IPS-20b (cell line): ENCODE measurements around the gene KIAA0232.

ENCODE experiments used
- H3K27ac ChIP-seq: one replicate; pipeline ENCODE4 v1.5.1; 2013; ENCODE audit warnings: low read length
- H3K27me3 ChIP-seq: 2 replicates; pipeline ENCODE4 v1.6.1; 2013; ENCODE audit warnings: mild to moderate bottlenecking, low read length, inconsistent platforms; ENCODE audit not compliant: insufficient read depth
- H3K36me3 ChIP-seq: 2 replicates; pipeline ENCODE4 v1.6.1; 2013; ENCODE audit warnings: low read depth, mild to moderate bottlenecking, inconsistent platforms, low read length, moderate library complexity; ENCODE audit not compliant: insufficient read depth
- H3K4me1 ChIP-seq: 2 replicates; pipeline ENCODE4 v1.6.1; 2013; ENCODE audit warnings: mild to moderate bottlenecking, control low read depth, inconsistent platforms, low read length, moderate library complexity; ENCODE audit not compliant: insufficient read depth
- H3K4me3 ChIP-seq: 2 replicates; pipeline ENCODE4 v1.5.1; 2013; ENCODE audit warnings: mild to moderate bottlenecking, low read length, inconsistent platforms
- H3K9ac ChIP-seq: 2 replicates; pipeline ENCODE4 v1.6.1; 2013; ENCODE audit warnings: low read depth, mild to moderate bottlenecking, inconsistent platforms, low read length, moderate library complexity
- H3K9me3 ChIP-seq: 2 replicates; pipeline ENCODE4 v1.6.1; 2013; ENCODE audit warnings: mild to moderate bottlenecking, low read depth, low read length, inconsistent platforms; ENCODE audit not compliant: insufficient read depth

The KIAA0232 gene

GRCh38 chr4:6925357-6925836 is 142.9 kb downstream of the KIAA0232 start:
- peaks cover 18% of the 10 kb centered on the region for H3K36me3 ChIP-seq
- H3K27ac ChIP-seq: no peak overlapping the region
- H3K4me1 ChIP-seq: no peaks in the 10 kb centered on the region
- H3K4me3 ChIP-seq: no peak overlapping the region
- H3K9ac ChIP-seq: no peak overlapping the region
- H3K9me3 ChIP-seq: no peaks in the 10 kb centered on the region
- H3K27me3 ChIP-seq: no peaks in the 10 kb centered on the region

DNA sequence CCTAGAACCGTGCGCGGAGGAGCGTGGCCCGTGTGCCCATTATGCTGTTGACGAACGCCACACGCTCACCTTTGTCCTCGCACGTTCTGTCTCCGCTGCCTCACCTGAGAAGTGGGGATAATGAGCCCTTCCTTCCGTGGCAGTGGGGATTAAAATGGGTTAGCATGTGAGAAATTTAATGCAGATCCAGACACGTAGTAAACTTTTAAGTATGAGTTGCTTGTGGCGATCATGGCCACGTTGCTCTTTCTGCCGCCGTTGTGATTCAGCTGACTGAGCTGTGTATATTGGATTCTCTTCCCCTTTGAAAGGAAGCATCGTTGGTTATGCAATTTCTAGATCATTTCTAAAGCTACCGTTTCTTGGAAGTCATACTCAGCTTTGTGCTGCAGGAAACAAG is 143.6 kb downstream of the KIAA0232 start:
- no peak overlapping the region for H3K4me3 ChIP-seq
- H3K9me3 ChIP-seq: no peaks in the 10 kb centered on the region
- H3K27ac ChIP-seq: no peak overlapping the region
- peaks cover 18% of the 10 kb centered on the region for H3K36me3 ChIP-seq
- no peaks in the 10 kb centered on the region for H3K4me1 ChIP-seq
- H3K9ac ChIP-seq: no peak overlapping the region
- H3K27me3 ChIP-seq: no peaks in the 10 kb centered on the region

- Histone ChIP-seq H3K27me3 (no peaks in the 10 kb centered on the region), H3K9ac (no peak overlapping the region), H3K4me1 (no peaks in the 10 kb centered on the region), H3K9me3 (no peaks in the 10 kb centered on the region), H3K36me3 (peaks cover 18% of the 10 kb centered on the region), H3K27ac (no peak overlapping the region), H3K4me3 (no peak overlapping the region)
Measured at GRCh38 chr4:6926681-6927478, 144.4 kb downstream of the KIAA0232 start.

- Histone ChIP-seq H3K9me3 (no peaks in the 10 kb centered on the region), H3K4me3 (no peak overlapping the region), H3K27me3 (no peaks in the 10 kb centered on the region), H3K36me3 (peaks cover 18% of the 10 kb centered on the region), H3K4me1 (no peaks in the 10 kb centered on the region), H3K9ac (no peak overlapping the region), H3K27ac (no peak overlapping the region)
Measured at GRCh38 chr4:6928081-6928480, 145.6 kb downstream of the KIAA0232 start.

DNA sequence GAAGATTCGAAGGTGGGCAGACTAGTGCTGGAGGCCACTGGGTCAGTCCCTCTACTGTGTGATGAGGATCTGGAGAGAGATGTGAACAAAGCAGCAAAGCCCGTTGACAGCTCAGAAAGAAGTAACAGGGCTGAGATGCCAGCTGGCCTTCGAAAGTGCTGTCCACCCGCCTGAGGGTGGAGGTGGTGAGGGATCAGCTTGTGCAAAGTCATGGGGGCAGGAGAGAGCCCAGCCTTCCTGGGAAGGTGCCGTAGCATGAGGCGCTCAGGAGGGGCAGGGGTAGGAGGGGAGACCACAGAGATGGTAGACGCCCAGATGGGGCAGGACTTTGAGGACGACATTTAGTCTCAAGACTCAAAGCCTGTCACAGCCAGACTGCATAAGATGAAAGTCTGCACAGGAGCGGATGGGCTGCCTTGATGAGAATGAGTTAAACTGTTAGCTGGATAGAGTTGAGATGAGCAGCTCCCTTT is 146.8 kb downstream of the KIAA0232 start:
- no peak overlapping the region for H3K9ac ChIP-seq
- no peaks in the 10 kb centered on the region for H3K27me3 ChIP-seq
- H3K9me3 ChIP-seq: no peaks in the 10 kb centered on the region
- H3K4me1 ChIP-seq: no peaks in the 10 kb centered on the region
- no peak overlapping the region for H3K27ac ChIP-seq
- H3K36me3 ChIP-seq: peaks cover 6% of the 10 kb centered on the region; the same call in 1 of the 2 replicates
- H3K4me3 ChIP-seq: no peak overlapping the region

DNA sequence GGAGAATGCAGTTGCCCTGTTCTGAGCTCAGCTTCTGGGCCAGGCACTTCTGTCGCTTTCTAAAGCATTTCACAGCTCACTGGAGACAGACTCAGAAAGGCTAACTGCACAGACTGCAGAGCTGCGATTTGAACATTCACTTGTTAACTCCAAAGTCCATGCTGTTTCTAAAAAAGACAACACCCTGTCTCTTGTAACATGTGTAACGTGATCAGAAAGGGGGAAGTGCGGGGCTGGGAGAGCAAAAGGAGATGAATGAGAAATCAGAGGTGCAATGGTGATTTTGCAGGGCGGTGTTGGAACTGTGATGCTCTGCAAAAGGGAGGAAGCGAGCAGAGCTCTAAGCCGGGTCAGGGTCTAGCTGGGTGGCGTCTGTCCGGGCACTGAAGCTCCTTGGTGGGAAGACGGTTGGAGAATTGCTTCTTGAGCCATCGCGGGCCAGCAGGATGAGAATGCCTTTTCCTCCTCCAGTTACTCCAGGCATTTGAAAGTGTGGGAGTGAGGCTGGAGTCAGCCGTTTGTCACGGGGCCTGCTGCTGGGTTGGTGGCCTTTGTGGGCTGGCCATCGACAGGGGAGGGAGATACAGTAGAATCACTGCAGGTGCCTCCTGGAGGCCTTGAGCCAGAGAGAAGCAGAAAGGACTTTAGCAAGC is 147.4 kb downstream of the KIAA0232 start:
- H3K27me3 ChIP-seq: no peaks in the 10 kb centered on the region
- peaks cover 4% of the 10 kb centered on the region; the same call in 1 of the 2 replicates for H3K36me3 ChIP-seq
- no peaks in the 10 kb centered on the region for H3K9me3 ChIP-seq
- H3K27ac ChIP-seq: no peak overlapping the region
- no peak overlapping the region for H3K9ac ChIP-seq
- no peaks in the 10 kb centered on the region for H3K4me1 ChIP-seq
- no peak overlapping the region for H3K4me3 ChIP-seq

- Histone ChIP-seq H3K27ac (no peak overlapping the region), H3K4me3 (no peak overlapping the region), H3K9ac (no peak overlapping the region), H3K27me3 (no peaks in the 10 kb centered on the region), H3K9me3 (no peaks in the 10 kb centered on the region), H3K4me1 (no peaks in the 10 kb centered on the region), H3K36me3 (no peaks in the 10 kb centered on the region)
Measured at GRCh38 chr4:6932475-6932874, 149.9 kb downstream of the KIAA0232 start.

DNA sequence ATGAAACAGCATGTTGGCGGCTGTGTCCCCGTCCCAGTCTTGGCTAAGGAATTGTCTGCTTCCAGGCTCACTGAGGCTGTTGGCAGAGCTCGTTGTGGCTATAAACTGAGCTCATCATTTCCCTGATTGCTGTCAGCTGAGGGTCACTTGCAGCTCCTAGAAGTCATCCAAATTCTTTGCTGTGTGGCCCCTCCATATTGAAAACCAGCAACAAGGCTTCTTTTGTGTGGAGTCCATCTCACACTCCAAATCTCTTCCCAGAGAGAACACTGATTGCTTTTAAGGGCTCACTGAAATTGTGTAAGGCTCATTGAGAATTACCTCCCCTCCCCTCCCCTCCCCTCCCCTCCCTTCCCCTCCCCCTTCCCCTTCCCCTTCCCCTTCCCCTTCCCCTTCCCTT is 150.4 kb downstream of the KIAA0232 start:
- H3K27me3 ChIP-seq: no peaks in the 10 kb centered on the region
- 0 out of 2 replicates have a peak, but pooled peaks cover 4% of the 10 kb centered on the region for H3K4me1 ChIP-seq
- H3K36me3 ChIP-seq: no peaks in the 10 kb centered on the region
- H3K4me3 ChIP-seq: no peak overlapping the region
- no peaks in the 10 kb centered on the region for H3K9me3 ChIP-seq
- H3K27ac ChIP-seq: no peak overlapping the region
- H3K9ac ChIP-seq: no peak overlapping the region
